Measurements from ENCODE around the gene EN1.

Gene EN1

GRCh38 chr2:118856330-118856977 is 9.0 kb upstream of the EN1 start:
- no peak for DNase-seq (ENCODE audit: low read depth in 2 of 2, low spot score in 1 of 2)

GRCh38 chr2:118855451-118856279 is 8.2 kb upstream of the EN1 start:
- DNase-seq (ENCODE audit: low read depth in 2 of 2, low spot score in 1 of 2): peak; percentile 40 to 68

- DNase-seq (ENCODE audit: low read depth in 2 of 2, low spot score in 1 of 2): no peak
Measured at GRCh38 chr2:118854507-118855345, 7.3 kb upstream of the EN1 start.

GRCh38 chr2:118853651-118854291 is 6.3 kb upstream of the EN1 start:
- DNase-seq (ENCODE audit: low read depth in 2 of 2, low spot score in 1 of 2): no peak

- DNase-seq (ENCODE audit: low read depth in 2 of 2, low spot score in 1 of 2): no peak
Measured at GRCh38 chr2:118853129-118853640, 5.7 kb upstream of the EN1 start.

- no peak for DNase-seq (ENCODE audit: low read depth in 2 of 2, low spot score in 1 of 2)
Measured at GRCh38 chr2:118852605-118853128, 5.2 kb upstream of the EN1 start.

GRCh38 chr2:118851650-118852049 is 4.2 kb upstream of the EN1 start:
- DNase-seq (ENCODE audit: low read depth in 2 of 2, low spot score in 1 of 2): no peak

GRCh38 chr2:118850901-118851415 is 3.5 kb upstream of the EN1 start:
- no peak for DNase-seq (ENCODE audit: low read depth in 2 of 2, low spot score in 1 of 2)

- no peak for DNase-seq (ENCODE audit: low read depth in 2 of 2, low spot score in 1 of 2)
Measured at GRCh38 chr2:118850168-118850900, 2.9 kb upstream of the EN1 start.

GRCh38 chr2:118849226-118850167 is 2.0 kb upstream of the EN1 start:
- DNase-seq (ENCODE audit: low read depth in 2 of 2, low spot score in 1 of 2): no peak

GRCh38 chr2:118848381-118849225 is 1.2 kb upstream of the EN1 start:
- DNase-seq (ENCODE audit: low read depth in 2 of 2, low spot score in 1 of 2): no peak

GRCh38 chr2:118847762-118848172 is 319 bp upstream of the EN1 start:
- no peak for DNase-seq (ENCODE audit: low read depth in 2 of 2, low spot score in 1 of 2)

GRCh38 chr2:118846442-118846952 is 951 bp downstream of the EN1 start:
- no peak for DNase-seq (ENCODE audit: low read depth in 2 of 2, low spot score in 1 of 2)

GRCh38 chr2:118845522-118846441 is 1.7 kb downstream of the EN1 start:
- DNase-seq (ENCODE audit: low read depth in 2 of 2, low spot score in 1 of 2): no peak

- DNase-seq (ENCODE audit: low read depth in 2 of 2, low spot score in 1 of 2): no peak
Measured at GRCh38 chr2:118845005-118845521, 2.4 kb downstream of the EN1 start.

- no peak for DNase-seq (ENCODE audit: low read depth in 2 of 2, low spot score in 1 of 2)
Measured at GRCh38 chr2:118844261-118845004, 3.0 kb downstream of the EN1 start.
